HepG2 (cell line): ENCODE data around the gene POU6F1.

Experiments
- ARID2 ChIP-seq: sonication (generic); formaldehyde crosslinking; IDR thresholded peaks from 2 replicates; pipeline ENCODE4 v1.8.1; 2022; ENCODE audit warnings: mild to moderate bottlenecking, missing genetic modification reagents, borderline replicate concordance
- MEIS1 ChIP-seq: sonication (generic); formaldehyde crosslinking; IDR thresholded peaks from 2 replicates; pipeline ENCODE4 v1.9.0; 2021; ENCODE audit warnings: mild to moderate bottlenecking, missing genetic modification reagents, moderate library complexity, borderline replicate concordance
- MTA3 ChIP-seq: sonication (generic); formaldehyde crosslinking; IDR thresholded peaks from 2 replicates; pipeline ENCODE4 v1.4.0; 2020; ENCODE audit warnings: missing genetic modification reagents
- POLR2A ChIP-seq, 2 experiments: IDR thresholded peaks; 2 replicates each; pipeline ENCODE4 v1.6.1; 2011; ENCODE audit warnings: low read depth in 2 of 2, low read length in 2 of 2, mild to moderate bottlenecking in 1 of 2, moderate library complexity in 1 of 2; ENCODE audit not compliant: insufficient read depth in 1 of 2
- ZNF317 ChIP-seq: sonication (generic); formaldehyde crosslinking; IDR thresholded peaks from 2 replicates; pipeline ENCODE4 v1.5.0; 2020; ENCODE audit warnings: mild to moderate bottlenecking, missing genetic modification reagents
- ZNF335 ChIP-seq: sonication (generic); formaldehyde crosslinking; IDR thresholded peaks from 2 replicates; pipeline ENCODE4 v1.4.0; 2020; ENCODE audit warnings: missing genetic modification reagents
- ZNF543 ChIP-seq: sonication (generic); formaldehyde crosslinking; IDR thresholded peaks from 2 replicates; pipeline ENCODE4 v1.4.0; 2020; ENCODE audit warnings: mild to moderate bottlenecking, missing genetic modification reagents
- ZNF572 ChIP-seq: sonication (generic); formaldehyde crosslinking; IDR thresholded peaks from 2 replicates; pipeline ENCODE4 v1.5.1; 2020; ENCODE audit warnings: mild to moderate bottlenecking, missing genetic modification reagents
- TF ChIP-seq, protein P1 (sequence below): conservative IDR thresholded peaks from 2 replicates; pipeline ENCODE4 v1.6.1; 2018; ENCODE audit warnings: missing genetic modification reagents
- TF ChIP-seq, protein P2 (sequence below): sonication (generic); formaldehyde crosslinking; conservative IDR thresholded peaks from 2 replicates; pipeline ENCODE4 v1.8.0; 2022; ENCODE audit warnings: mild to moderate bottlenecking, moderate library complexity, missing genetic modification reagents
- TF ChIP-seq, protein P3 (sequence below): IDR thresholded peaks from 2 replicates; pipeline ENCODE4 v1.6.1; 2012; ENCODE audit warnings: inconsistent platforms
- TF ChIP-seq, protein P4 (sequence below): sonication (generic); formaldehyde crosslinking; IDR thresholded peaks from 2 replicates; pipeline ENCODE4 v1.4.0; 2020; ENCODE audit warnings: missing genetic modification reagents
- TF ChIP-seq, protein P5 (sequence below): sonication (generic); formaldehyde crosslinking; IDR thresholded peaks from 2 replicates; pipeline ENCODE4 v1.5.0; 2020; ENCODE audit warnings: mild to moderate bottlenecking, missing genetic modification reagents, moderate library complexity

DNA sequence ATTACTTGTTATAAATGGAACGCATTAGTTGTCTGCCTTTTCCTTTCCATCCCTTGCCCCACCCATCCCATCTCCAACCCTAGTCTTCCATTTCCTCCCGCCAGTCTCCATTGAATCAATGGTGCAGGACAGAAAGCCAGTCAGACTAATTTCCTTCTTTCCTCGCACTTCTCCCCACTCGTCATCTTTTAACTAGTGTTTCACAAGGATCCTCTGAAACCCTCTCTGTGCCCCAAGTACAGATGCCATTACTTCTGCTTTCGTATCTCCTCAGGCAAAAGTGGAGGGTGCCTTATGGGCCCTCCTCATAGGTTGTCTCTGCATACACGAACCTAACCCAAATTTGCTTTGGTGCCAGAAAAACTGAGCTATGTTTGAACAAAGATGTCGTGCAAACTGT lies 25.0 kb upstream of the POU6F1 start:
- TF ChIP-seq, protein P1, sequence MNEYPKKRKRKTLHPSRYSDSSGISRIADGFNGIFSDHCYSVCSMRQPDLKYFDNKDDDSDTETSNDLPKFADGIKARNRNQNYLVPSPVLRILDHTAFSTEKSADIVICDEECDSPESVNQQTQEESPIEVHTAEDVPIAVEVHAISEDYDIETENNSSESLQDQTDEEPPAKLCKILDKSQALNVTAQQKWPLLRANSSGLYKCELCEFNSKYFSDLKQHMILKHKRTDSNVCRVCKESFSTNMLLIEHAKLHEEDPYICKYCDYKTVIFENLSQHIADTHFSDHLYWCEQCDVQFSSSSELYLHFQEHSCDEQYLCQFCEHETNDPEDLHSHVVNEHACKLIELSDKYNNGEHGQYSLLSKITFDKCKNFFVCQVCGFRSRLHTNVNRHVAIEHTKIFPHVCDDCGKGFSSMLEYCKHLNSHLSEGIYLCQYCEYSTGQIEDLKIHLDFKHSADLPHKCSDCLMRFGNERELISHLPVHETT = no peak
- TF ChIP-seq, protein P2, sequence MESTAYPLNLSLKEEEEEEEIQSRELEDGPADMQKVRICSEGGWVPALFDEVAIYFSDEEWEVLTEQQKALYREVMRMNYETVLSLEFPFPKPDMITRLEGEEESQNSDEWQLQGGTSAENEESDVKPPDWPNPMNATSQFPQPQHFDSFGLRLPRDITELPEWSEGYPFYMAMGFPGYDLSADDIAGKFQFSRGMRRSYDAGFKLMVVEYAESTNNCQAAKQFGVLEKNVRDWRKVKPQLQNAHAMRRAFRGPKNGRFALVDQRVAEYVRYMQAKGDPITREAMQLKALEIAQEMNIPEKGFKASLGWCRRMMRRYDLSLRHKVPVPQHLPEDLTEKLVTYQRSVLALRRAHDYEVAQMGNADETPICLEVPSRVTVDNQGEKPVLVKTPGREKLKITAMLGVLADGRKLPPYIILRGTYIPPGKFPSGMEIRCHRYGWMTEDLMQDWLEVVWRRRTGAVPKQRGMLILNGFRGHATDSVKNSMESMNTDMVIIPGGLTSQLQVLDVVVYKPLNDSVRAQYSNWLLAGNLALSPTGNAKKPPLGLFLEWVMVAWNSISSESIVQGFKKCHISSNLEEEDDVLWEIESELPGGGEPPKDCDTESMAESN = no peak
- TF ChIP-seq ZNF317 (CRISPR knock-in tag) = no peak
- TF ChIP-seq, protein P3, sequence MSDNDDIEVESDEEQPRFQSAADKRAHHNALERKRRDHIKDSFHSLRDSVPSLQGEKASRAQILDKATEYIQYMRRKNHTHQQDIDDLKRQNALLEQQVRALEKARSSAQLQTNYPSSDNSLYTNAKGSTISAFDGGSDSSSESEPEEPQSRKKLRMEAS = no peak
- TF ChIP-seq, protein P4, sequence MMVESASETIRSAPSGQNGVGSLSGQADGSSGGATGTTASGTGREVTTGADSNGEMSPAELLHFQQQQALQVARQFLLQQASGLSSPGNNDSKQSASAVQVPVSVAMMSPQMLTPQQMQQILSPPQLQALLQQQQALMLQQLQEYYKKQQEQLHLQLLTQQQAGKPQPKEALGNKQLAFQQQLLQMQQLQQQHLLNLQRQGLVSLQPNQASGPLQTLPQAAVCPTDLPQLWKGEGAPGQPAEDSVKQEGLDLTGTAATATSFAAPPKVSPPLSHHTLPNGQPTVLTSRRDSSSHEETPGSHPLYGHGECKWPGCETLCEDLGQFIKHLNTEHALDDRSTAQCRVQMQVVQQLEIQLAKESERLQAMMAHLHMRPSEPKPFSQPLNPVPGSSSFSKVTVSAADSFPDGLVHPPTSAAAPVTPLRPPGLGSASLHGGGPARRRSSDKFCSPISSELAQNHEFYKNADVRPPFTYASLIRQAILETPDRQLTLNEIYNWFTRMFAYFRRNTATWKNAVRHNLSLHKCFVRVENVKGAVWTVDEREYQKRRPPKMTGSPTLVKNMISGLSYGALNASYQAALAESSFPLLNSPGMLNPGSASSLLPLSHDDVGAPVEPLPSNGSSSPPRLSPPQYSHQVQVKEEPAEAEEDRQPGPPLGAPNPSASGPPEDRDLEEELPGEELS (CRISPR knock-in tag) = no peak
- no peak for TF ChIP-seq ARID2
- TF ChIP-seq MTA3 (CRISPR knock-in tag) = no peak
- TF ChIP-seq ZNF572 (CRISPR knock-in tag) = no peak
- no peak for TF ChIP-seq ZNF543 (CRISPR knock-in tag)
- TF ChIP-seq POLR2A (IDR thresholded peaks at IDR 0.05; ENCODE audit: insufficient read depth in 1 of 2, low read depth in 2 of 2, low read length in 2 of 2) = no peak
- TF ChIP-seq ZNF335 (CRISPR knock-in tag) = no peak
- TF ChIP-seq, protein P5, sequence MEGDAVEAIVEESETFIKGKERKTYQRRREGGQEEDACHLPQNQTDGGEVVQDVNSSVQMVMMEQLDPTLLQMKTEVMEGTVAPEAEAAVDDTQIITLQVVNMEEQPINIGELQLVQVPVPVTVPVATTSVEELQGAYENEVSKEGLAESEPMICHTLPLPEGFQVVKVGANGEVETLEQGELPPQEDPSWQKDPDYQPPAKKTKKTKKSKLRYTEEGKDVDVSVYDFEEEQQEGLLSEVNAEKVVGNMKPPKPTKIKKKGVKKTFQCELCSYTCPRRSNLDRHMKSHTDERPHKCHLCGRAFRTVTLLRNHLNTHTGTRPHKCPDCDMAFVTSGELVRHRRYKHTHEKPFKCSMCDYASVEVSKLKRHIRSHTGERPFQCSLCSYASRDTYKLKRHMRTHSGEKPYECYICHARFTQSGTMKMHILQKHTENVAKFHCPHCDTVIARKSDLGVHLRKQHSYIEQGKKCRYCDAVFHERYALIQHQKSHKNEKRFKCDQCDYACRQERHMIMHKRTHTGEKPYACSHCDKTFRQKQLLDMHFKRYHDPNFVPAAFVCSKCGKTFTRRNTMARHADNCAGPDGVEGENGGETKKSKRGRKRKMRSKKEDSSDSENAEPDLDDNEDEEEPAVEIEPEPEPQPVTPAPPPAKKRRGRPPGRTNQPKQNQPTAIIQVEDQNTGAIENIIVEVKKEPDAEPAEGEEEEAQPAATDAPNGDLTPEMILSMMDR (CRISPR knock-in tag) = no peak
- no peak for TF ChIP-seq MEIS1
